Fibroblast of the conjunctiva (primary cell): ENCODE results near the gene ACSL1.
A peak's percentile ranks its signal among the peaks of the same experiment; 100 is the strongest.
"Not testable (repeated sequence)": the region's sequence is repeated elsewhere in the genome, so short reads cannot be mapped to it uniquely, and the experiment has no call there.

ENCODE experiments used
- DNase-seq: peaks from one replicate; pipeline ENCODE4 v3.0.0-alpha.2; 2010; ENCODE audit warnings: low read depth

Gene ACSL1

DNA sequence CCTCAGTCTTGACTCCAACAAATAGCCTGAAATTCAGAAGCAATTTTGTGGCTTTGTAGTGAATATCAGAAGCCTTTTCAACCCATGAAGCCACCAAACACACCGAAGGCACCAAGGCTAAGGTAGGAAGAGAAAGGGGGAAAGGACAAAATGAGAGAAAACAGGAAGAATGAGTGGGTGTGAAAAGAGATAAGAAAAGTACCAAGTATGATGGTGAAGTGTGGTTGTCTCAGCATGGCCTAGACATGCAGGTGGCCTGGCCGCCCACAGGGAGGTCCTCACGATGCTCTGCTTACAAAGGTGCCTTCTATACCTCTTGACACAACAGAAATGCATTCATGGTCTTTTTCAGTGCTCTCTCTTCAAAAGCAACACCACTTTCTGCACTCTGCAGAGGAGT is 34.9 kb downstream of the ACSL1 start:
- no peak for DNase-seq

DNA sequence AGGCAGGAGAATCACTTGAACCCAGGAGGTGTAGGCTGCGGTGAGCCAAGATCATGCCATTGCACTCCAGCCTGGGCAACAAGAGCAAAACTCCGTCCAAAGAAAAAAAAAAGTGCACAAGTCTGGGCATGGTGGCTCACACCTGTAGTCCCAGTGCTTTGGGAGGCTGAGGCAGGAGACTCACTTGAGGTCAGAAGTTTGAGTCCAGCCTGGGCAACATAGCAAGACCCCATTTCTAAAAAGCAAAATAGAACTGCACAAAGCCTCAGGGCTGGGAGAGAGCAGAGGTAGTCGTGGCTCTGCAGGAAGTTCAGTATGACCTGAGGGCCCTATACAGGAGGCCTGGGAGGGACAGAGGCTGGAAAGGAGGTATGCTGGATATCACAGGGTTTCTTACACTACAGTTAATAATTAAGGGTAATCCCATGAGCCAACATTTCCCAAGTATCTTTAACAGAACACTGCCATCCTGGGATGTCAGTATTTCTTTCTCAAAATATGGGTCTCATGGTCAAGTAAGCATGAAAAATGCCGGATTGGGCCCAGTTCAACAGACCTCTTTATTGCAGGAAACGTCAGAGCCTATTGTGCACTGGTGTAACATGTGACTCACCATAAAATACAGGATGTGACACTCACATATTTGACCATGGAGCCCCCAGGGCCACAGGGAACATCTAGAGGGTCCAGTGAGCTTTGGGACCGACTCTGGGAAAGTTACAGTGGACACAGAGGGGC is 37.8 kb downstream of the ACSL1 start:
- no peak for DNase-seq

DNA sequence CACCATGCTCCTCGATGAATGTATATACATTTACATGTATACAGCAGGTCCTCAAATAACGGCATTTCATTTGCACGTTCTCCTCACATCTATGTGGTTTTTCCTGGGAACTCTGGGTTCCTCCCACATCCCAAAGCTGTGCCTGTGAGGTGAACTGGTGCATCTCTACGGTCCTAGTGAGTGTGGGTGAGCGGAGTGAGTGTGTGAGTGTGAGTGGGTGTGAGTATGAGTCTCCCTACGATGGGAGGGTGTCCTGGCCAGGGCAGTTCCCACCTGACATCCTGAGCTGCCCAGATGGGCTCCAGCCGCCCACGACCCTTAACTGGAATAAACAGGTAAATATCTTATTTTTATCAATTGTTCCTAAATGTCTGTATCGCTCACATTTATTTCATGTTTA is 40.0 kb downstream of the ACSL1 start:
- DNase-seq, result no peak

DNA sequence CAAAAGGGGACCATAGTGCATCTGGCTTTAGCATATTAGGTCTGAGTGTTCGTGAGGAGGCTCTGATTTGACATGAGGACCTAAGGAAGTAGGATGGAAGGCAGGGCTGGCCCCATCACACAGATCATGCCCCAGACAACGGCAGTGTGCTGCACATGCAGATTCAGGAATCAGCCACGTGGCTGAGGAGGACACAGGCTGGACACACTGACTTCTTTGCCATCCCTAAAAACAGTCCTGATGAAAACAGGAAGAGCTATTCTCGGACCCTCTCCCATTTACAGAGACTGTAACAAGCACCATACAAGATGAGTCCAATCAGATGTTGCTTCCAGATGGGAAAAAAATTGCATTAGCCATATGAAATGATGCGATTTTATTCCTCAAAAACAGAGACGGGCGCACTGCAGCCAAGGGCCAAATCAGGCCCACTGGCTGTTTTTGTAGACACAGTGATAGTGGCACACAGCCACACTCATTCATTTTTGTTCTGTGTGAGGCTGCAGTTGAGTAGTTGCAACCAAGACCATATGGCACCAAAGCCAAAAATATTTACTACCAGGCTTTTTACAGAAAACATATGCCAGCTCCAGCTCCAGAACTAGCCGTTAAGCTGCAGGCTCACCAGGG is 41.0 kb downstream of the ACSL1 start:
- DNase-seq, result no peak

DNA sequence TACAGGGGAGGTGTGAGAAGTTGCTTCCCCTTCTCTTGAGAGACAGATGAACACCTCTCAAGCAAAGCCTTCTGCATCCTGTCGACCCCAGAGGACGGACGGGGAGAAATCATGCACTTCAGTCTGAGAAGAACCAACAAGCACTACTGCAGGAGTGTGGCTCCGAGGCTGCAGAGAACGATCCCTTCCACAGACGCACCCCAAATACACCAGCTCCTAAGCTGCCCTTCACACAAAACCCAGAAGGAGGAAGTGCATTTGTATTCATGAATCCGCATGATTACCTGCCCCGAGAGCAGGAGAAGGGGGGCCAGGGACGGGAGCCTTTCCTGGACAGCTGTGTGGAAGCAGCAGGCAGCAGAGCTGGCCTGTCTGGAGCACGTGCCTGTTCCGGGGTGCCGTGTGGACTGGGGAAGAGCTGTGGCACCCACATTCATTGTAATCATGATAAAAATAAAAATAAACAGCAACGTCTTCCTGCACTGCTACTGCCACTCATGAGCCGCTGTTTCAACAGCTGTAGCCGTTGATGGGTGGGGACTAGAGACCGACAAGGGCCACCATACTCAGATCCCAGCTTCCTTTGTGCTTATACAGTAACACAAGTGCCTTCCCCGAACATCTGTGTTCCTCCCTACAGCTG is 42.9 kb downstream of the ACSL1 start:
- DNase-seq, result no peak

- DNase-seq, result not testable (repeated sequence)
These were observed 46.6 kb downstream of the ACSL1 start for GRCh38 chr4:184779160-184779559.

- no peak for DNase-seq
These were observed 47.4 kb downstream of the ACSL1 start for GRCh38 chr4:184778325-184778724.

GRCh38 chr4:184776821-184777220 is 48.9 kb downstream of the ACSL1 start:
- DNase-seq, result no peak

- DNase-seq, result no peak
These were observed 49.8 kb downstream of the ACSL1 start for GRCh38 chr4:184775854-184776555.

DNA sequence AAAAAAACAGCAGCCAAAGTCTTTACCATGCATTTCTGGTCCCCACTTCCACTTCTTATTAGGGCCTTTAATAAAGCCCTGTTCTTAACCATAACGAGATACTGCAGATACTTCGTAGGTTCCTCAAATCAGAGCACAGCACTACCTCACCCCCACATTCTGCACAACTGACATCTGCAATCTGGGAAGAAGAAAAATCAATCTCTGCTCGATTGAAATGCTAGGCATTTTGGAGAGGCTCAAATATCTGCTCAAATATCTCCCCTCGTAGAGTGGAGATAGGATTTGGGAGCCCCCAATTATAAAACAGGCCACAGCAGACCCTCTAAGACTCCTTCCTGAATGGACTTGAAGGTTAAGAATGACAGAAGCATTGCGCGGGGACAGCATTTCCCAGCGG is 51.6 kb downstream of the ACSL1 start:
- no peak for DNase-seq

DNA sequence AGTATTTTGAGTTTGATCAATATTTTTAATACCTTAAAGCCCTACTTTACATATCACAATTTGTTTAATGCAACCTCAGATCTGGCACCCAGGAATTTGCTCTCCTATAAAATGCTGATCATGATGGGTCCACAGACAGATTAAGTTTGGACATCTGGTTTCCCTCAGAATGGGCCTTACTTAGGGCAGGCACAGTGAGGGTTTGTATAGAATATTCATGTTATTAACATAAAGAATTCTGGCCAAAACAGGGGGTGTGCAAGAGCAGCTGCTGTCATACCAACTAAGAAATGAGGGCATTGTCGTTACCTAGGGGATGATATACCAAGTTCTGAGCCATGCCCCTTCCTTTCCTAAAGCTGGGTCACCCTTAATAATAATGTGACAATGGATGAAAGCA is 54.4 kb downstream of the ACSL1 start:
- no peak for DNase-seq

GRCh38 chr4:184769141-184769765 is 56.5 kb downstream of the ACSL1 start:
- DNase-seq, result no peak

DNA sequence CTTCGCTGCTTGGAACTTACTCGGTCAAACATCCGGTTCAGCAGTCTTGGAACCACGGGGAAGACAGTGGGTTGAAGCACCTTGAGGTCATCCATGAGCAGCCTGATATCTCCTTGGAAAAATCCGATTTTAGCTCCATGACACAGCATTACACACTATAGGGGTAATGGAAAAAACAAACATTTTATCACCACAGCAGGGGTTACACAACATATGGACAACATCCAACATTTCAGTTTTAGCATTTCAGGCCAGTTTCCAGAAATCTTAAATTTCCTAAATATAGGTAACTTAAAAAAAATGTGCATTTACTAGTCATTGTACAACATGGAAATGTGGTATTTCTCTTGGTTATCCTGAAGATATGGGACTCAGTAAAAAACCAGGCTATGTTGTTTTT is 57.5 kb downstream of the ACSL1 start:
- DNase-seq, result no peak

GRCh38 chr4:184766446-184766845 is 59.3 kb downstream of the ACSL1 start:
- no peak for DNase-seq

GRCh38 chr4:184765473-184766340 is 60.1 kb downstream of the ACSL1 start:
- DNase-seq, result no peak

DNA sequence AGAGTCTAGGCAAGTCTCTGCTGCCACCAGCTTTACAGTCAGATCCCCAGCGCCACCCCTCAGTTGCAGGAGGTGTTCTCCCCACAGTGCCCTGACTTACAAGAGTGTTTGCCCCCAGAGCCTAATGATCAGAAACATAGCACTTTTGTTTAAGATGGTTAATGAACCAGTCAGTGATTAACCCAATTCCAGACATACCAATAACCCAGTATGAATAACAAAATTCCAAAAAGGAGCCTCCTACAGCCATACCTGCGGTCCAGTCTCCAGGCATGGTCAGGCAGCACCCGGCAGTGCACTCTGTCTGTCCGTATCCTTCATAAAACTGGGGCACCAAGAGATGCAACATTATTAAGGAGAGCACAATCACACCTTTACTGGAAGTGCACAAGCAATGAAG is 61.2 kb downstream of the ACSL1 start:
- DNase-seq, result no peak

DNA sequence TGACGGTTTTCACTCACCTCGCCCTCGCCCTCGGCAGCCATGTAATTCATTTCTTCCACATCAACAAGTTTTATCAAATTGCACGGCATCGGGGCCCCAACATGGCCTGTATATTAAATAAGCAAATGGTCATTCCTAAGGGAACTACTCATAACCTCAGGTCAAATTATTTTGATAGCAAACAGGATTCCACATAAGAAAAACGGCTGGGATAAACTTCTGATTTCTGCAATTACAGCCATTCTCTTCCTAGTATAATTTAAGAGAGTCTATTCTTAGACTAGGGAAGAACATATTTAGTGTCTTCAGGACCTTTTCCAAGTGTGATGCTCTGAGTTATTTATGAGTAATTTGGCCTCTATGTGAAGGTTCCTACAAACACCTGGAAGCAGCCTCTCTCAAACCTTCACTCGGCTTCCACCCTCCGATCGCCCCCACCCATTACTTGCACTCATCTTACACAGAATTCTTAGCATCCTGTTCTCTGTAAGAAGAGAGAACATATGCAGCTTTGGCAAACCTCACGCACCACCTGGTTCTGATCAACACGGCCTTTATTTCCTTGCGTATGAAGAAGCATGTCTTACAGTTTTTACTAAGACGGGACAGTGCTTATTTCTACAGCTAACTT is 62.5 kb downstream of the ACSL1 start:
- DNase-seq, result peak; percentile 87

DNA sequence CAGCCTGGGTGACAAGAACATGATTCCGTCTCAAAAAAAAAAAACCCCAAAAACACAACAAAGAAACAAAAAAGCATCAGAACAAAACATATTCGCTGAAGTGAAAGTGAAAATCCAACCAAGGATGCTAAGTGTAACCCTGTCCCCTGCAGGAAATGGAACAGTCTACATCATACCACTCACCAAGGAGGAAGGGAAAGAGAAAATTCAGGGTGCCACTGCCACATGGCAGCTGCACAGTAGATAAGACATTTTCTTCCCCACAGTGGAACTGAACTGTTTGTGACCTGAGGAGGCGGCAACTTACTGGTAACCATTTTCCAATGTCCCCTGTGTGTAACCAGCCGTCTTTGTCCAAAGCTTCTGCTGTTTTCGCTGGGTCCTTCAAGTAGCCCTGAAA is 63.7 kb downstream of the ACSL1 start:
- DNase-seq, result no peak

GRCh38 chr4:184760681-184761080 is 65.1 kb downstream of the ACSL1 start:
- DNase-seq, result no peak

- peak; percentile 80 for DNase-seq
These were observed 68.0 kb downstream of the ACSL1 start for GRCh38 chr4:184757810-184758209.

DNA sequence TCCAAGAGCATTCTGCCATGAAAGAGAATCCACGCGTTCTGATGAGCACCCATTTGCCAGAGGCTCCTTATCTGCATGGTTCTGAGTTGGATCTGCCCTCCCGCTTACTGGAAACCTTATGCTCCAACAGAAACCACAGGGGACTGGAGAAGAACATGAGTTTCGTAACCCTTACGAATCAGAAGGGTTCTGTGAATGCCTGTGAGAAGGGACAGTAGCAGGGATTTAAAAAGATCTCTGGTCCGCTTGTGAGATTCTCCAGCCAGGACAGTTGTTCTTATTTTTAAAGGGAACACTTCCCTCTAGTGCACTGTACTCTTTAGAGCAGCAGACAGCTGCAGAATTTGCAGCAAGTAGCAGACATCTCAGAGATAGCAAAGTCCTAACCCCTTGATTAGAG is 69.4 kb downstream of the ACSL1 start:
- DNase-seq, result peak; percentile 69
